Loucy (cell line): ENCODE measurements around the gene ZNF501.

Experiments
- EZH2phosphoT487 ChIP-seq: fragments of 200-600 bp; IDR thresholded peaks from 2 replicates; pipeline ENCODE4 v1.6.1; 2018; ENCODE audit warnings: antibody characterized with exemption, mild to moderate bottlenecking, moderate library complexity, borderline replicate concordance
- TF ChIP-seq, protein P1 (sequence below): fragments of 200-600 bp; sonication (generic); conservative IDR thresholded peaks from 2 replicates; pipeline ENCODE4 v1.5.1; 2014; ENCODE audit warnings: mild to moderate bottlenecking, antibody characterized with exemption, low read length

DNA sequence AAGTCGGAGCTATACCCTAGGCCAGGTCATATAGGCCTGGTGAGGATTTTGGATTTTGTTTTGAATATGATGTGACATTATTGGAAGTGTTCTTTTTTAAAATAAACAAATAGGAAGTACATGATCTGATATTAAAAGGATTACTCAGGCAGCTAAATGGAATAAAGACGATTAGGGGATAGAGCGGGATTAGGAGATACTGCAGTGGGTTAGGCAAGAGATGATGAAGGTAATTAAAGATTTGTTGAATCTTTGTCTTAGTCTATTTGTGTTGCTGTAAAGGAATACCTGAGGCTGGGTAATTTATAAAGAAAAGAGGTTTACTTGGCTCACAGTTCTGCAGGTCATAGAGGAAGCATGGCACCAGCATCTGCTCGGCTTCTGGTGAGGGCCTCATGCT is 53.5 kb downstream of the ZNF501 start:
- TF ChIP-seq, protein P1, sequence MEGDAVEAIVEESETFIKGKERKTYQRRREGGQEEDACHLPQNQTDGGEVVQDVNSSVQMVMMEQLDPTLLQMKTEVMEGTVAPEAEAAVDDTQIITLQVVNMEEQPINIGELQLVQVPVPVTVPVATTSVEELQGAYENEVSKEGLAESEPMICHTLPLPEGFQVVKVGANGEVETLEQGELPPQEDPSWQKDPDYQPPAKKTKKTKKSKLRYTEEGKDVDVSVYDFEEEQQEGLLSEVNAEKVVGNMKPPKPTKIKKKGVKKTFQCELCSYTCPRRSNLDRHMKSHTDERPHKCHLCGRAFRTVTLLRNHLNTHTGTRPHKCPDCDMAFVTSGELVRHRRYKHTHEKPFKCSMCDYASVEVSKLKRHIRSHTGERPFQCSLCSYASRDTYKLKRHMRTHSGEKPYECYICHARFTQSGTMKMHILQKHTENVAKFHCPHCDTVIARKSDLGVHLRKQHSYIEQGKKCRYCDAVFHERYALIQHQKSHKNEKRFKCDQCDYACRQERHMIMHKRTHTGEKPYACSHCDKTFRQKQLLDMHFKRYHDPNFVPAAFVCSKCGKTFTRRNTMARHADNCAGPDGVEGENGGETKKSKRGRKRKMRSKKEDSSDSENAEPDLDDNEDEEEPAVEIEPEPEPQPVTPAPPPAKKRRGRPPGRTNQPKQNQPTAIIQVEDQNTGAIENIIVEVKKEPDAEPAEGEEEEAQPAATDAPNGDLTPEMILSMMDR, result no peak
- no peak for TF ChIP-seq EZH2phosphoT487
